Activated naive CD4-positive, alpha-beta T cell treated with anti-CD3 and anti-CD28 coated beads, Interleukin-2, amount 50 U/mL, for 16 hours (primary cell): ENCODE results near the gene DTYMK.

Source experiments
- DNase-seq: peaks from one replicate; pipeline ENCODE4 v3.0.0-alpha.2; 2020

Gene DTYMK

GRCh38 chr2:241645915-241646645, 40.5 kb downstream of the DTYMK start:
- no peak for DNase-seq

DNA sequence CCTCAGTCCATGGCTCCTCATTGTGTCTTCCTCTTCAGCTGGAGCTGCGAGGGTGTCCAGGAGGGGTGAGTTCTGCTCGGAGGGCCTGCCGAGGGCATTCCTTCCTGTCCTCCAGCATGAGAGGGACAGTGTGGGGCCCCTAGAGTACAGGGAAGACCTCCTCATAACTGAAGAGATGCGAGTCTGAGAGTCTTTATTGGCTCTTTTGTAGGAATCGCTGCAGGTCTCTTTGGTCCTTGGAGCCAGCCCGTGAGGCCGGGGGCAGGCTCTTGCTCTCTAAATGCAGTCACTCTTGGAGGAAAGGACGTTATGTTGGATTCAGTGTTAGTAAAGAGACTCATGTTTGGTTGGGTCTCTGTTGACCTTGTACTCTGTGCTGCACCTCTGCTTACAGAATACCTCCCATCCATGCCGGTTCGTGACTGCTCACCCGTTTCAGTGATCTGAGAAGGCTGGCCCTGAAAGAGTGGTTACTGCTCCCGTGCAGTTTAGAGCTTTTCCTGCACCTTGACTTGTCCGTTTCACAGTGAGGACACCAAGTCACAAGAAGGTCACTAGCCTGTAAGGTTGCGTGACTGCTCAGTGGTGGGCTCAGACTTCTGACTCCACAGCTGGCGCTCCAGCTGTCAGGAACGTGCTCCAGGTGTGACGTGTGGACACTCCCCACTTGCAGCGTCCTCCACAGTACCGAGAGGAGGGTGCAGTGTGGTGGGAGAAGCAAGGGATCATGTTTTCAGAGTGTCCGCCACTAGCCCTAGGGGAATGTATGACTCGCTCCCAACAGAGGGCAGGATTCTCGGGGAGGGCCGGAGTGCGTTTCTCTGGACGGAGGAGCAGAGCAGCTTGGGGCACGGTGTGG, 41.3 kb downstream of the DTYMK start:
- DNase-seq: no peak

GRCh38 chr2:241641631-241642030, 45.0 kb downstream of the DTYMK start:
- no peak for DNase-seq

GRCh38 chr2:241640165-241640795, 46.3 kb downstream of the DTYMK start:
- DNase-seq: no peak

DNA sequence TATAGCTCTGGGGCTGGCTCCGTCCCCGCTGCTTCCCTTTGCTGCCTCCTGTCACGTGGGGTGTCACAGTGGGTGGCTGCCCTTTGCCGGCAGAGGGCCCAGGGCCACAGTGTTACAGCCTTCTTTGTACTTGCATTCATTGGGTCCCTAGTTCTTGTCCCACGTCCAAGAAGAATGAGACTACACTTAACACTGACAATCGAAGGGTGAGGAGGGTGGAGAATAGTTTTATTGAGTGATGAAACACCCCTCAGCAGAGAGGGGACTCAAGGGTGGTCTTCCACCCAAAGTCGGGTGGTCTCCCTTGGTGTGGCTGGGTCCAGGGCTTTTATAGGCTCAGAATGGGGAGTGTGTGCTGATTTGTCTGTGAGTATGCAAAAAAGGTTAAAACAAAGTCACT, 47.2 kb downstream of the DTYMK start:
- DNase-seq: no peak

DNA sequence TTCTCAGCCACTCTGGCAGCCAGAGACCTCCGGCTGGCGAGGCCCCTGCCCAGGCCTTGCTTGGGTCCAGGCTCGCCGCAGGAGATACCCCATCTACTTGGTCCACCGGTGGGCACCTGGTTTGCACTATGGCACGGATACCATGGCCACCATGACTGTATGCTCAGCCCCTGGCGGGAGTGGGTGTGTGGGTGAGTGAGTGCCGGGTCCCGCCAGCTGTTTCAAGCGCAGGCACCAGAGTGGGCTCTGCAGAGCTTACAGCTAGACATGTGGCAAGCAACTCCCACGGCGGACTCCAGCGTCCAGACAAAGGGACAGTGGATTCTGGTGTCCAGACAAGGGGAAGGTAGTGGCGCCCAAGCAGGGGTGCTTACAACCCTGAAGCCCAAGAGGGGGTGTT, 47.7 kb downstream of the DTYMK start:
- no peak for DNase-seq

GRCh38 chr2:241637795-241638660, 48.6 kb downstream of the DTYMK start:
- DNase-seq: peak; percentile 58

- peak; percentile 78 for DNase-seq
Observed at GRCh38 chr2:241637018-241637794, 49.4 kb downstream of the DTYMK start, which contains the start of the genes ATG4B and THAP4. ATG4B (plus strand) TSS chr2:241637693; CDS start chr2:241637715, 22 bp downstream. THAP4 (minus strand) TSS chr2:241637158; CDS start chr2:241637017, 141 bp downstream.

DNA sequence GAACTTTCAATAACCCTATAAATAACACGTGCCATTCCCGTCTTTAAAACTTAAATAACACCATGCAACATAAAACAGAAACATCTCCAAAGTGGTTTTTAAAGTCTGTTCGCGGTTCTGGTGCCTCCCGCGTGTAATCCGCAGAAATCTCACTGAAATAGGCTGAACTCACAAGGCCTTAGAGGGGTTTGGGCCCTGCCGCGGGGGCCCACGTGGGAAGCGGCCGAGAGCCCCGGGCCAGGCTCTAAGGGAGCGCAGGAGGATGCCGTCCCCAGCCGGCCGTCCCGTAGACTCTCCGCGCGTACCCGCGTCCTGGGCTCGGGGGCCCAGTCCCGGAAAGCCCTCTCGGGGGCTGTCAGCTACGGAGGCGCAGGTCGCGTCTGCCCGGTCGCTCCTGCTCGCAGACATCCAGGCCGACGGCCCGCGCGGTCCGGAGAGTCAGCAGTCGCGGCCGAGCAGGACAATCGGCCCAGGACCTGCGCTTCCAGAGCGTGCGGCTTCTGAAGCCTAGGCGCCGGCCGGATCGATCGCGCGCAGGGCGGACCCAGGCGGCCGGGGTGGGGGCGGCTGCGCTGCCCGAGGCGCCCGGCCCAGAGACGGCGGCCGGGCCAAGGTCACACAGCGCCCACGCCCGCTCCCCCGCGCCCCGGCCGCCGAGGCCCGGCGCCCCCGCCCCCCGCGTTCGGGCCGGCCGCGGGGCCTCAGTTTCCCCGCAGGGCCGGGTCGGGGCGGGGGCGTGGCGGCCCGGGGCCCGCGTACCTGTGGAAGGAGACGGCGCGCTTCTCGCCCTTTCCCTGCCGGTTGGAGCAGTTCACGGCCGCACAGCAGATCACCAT, 50.2 kb downstream of the DTYMK start:
- peak; percentile 30 for DNase-seq

DNA sequence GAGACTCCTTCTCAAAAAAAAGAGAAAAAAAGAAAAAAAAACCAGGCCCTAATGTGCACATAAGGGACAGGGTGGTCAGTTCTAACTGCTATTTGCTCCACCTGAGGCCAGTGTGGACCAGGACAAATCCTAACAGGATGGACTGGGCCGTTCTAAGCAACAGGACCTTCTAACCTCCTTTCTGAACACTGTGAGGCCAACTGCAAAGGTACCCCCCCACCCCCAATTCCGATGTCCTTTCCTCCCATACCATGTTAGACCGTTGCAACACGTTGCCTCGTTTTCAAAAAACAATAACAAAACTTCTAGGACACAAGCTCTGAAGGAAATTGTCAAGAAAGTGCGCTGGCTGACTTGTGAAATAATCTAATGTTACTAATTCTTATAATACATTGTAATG, 50.9 kb downstream of the DTYMK start:
- DNase-seq: no peak

GRCh38 chr2:241633561-241633960, 53.1 kb downstream of the DTYMK start:
- no peak for DNase-seq

GRCh38 chr2:241632478-241633325, 53.9 kb downstream of the DTYMK start:
- no peak for DNase-seq

GRCh38 chr2:241629762-241630435, 56.7 kb downstream of the DTYMK start:
- DNase-seq: no peak

DNA sequence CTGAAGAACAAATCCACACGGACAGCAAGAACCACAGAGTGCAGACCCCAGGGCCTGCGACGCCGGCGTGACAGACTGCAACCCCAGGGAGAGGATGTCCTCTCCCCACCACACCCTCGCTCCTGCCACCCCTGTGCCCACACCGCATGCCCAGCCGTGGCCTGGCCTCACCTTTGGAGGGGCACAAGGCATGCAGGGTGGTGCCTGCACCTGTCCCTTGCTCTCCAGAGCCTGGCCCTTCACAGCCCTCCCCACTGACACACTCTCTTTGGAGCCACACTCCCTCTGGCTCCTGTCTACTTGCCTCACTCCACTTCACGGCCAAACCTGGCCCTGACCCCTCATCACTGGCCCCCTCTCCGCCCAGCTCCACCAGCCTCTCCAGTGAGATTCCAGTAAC, 58.9 kb downstream of the DTYMK start:
- DNase-seq: no peak
